ENCODE data around the gene C2orf92.

GRCh38 chr2:97662895-97663625, 6.5 kb upstream of the C2orf92 start:
- TF ChIP-seq EZH2 (IDR thresholded peaks at IDR 0.05; ENCODE audit: borderline replicate concordance, low read depth, low read length, severe bottlenecking): no peak
- no peak for TF ChIP-seq CTCF (IDR thresholded peaks at IDR 0.05; ENCODE audit: extremely low read depth in 1 of 2, insufficient read depth in 1 of 2, low read depth in 1 of 2, low read length in 2 of 2)
- TF ChIP-seq MYC (IDR thresholded peaks at IDR 0.05; ENCODE audit: low read depth, low read length): no peak
- peak; percentile 38 for TF ChIP-seq POLR2A (IDR thresholded peaks at IDR 0.05; ENCODE audit: low read depth, low read length)
- TF ChIP-seq FOS (IDR thresholded peaks at IDR 0.05; ENCODE audit: borderline replicate concordance, insufficient read depth, low read length): peak; percentile 57

Measured in endothelial cell of umbilical vein (primary cell).